ENCODE data around the gene KMT2B.

The KMT2B gene

GRCh38 chr19:35727053-35727955, 9.5 kb downstream of the KMT2B start:
- no peak overlapping the region for H3K4me3 ChIP-seq (ENCODE audit: low read depth, low read length)
- TF ChIP-seq CTCF (IDR thresholded peaks at IDR 0.05; ENCODE audit: low read depth, low read length, missing control alignments): no peak
- no peak for DNase-seq (ENCODE audit: low read depth)

DNA sequence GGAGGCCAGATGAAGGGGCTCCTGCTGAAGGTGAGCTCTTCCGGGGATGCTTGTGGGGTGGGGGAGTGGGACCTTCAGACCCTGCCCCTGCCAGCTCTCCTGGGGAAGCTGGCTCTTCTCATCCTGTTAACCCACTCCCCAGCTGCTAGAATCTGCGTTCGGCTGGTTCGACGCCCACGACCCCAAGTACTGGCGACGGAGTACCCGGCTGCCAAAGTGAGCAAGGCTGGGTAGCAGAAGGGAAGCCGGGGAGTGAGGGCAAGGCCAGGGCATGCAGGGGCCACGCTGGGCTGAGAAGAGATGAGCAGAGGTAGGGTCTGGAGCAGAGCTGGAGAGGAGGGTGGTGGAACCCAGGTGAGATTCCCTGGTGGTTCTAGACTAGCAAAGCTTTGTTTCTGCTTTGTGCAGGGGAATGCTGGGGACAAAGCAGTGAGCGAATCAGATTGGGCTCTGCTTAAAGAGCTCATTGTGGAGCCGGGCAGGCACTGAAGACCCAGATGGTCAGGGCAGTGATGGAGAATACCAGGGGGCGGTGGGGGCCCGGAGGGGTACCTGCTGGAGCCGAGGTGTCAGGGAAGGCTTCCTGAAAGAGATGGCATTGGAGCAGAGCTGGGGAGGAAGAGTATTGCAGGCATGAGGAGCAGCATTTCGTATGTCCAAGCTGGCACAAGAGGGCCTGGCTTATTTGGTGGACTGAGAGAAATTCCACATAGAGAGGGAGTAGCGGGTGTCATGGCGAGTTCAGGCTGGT, 10.3 kb downstream of the KMT2B start:
- H3K4me3 ChIP-seq (ENCODE audit: low read depth, low read length): no peak overlapping the region
- no peak for TF ChIP-seq CTCF (IDR thresholded peaks at IDR 0.05; ENCODE audit: low read depth, low read length, missing control alignments)
- no peak for DNase-seq (ENCODE audit: low read depth)

DNA sequence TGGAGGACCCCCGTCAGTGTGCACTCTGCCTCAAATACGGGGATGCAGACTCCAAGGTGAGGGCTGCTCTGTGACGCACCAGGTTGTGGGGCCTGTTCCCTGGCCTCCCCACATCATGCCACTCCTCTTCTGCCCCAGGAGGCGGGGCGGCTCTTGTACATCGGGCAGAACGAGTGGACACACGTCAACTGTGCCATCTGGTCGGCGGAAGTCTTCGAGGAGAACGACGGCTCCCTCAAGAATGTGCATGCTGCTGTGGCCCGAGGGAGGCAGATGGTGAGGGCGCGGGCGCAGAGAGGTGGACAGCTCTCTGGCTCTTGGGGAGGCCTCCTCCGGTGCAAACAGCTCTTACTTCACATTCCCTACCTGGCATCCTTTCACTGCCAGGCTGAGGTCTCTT, 11.2 kb downstream of the KMT2B start:
- H3K4me3 ChIP-seq (ENCODE audit: low read depth, low read length): no peak overlapping the region
- TF ChIP-seq CTCF (IDR thresholded peaks at IDR 0.05; ENCODE audit: low read depth, low read length, missing control alignments): no peak
- no peak for DNase-seq (ENCODE audit: low read depth)

DNA sequence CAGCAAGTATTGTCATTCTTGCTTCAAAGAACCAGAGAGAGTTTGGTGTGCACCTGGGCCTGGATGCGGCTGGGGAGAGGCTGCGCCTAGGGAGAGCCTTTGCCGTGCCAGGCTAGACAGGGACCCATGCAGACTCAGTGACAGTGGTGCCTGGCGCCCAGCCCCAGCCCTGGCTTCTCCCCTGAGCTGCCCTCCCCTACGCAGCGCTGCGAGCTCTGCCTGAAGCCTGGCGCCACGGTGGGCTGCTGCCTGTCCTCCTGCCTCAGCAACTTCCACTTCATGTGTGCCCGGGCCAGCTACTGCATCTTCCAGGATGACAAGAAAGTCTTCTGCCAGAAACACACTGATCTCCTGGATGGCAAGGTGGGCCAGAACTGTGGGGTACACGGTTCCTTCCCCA, 12.0 kb downstream of the KMT2B start:
- TF ChIP-seq CTCF (IDR thresholded peaks at IDR 0.05; ENCODE audit: low read depth, low read length, missing control alignments): no peak
- H3K4me3 ChIP-seq (ENCODE audit: low read depth, low read length): no peak overlapping the region
- DNase-seq (ENCODE audit: low read depth): no peak

DNA sequence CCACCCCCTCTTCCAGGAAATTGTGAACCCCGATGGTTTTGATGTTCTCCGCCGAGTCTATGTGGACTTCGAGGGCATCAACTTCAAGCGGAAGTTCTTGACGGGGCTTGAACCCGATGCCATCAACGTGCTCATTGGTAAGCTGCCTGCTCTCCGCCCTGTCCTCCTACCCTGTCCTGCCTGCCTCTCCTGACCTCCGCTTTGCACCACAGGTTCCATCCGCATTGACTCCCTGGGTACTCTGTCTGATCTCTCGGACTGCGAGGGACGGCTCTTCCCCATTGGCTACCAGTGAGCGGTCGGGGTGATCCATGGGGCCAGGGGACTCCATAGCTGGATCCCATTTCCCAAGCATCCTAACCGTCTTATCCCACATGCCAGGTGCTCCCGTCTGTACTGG, 12.5 kb downstream of the KMT2B start:
- no peak for TF ChIP-seq CTCF (IDR thresholded peaks at IDR 0.05; ENCODE audit: low read depth, low read length, missing control alignments)
- no peak overlapping the region for H3K4me3 ChIP-seq (ENCODE audit: low read depth, low read length)
- DNase-seq (ENCODE audit: low read depth): no peak

DNA sequence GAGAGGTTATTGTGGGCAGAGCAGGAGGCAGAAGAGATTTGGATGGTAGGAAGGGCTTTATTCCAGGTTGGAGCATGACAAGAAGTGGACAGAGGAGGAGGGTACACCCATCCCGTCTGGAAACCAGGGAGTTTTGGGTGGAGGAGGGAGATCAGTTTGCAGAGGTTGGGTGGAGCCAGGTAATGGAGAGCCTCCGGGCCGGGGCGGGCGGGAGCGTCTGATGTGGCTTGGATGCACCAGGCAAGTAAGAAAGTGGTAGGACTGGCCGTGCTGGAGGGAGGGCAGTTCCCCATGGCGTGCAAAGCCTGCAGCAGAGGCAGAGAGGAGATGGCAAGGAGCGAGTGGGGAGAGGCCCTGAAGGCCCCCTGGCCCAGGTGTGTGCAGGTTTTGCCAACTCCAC, 13.6 kb downstream of the KMT2B start:
- TF ChIP-seq CTCF (IDR thresholded peaks at IDR 0.05; ENCODE audit: low read depth, low read length, missing control alignments): no peak
- no peak overlapping the region for H3K4me3 ChIP-seq (ENCODE audit: low read depth, low read length)
- DNase-seq (ENCODE audit: low read depth): no peak
